ENCODE data around the gene LGALS3.

GRCh38 chr14:55114720-55115119, 14.3 kb upstream of the LGALS3 start:
- TF ChIP-seq USF1 (IDR thresholded peaks at IDR 0.05) (no peak), EP300 (IDR thresholded peaks at IDR 0.05; ENCODE audit: borderline replicate concordance) (no peak), RAD21 (IDR thresholded peaks at IDR 0.05; ENCODE audit: low read depth) (no peak), REST (IDR thresholded peaks at IDR 0.05; ENCODE audit: low read depth) (no peak), YY1 (IDR thresholded peaks at IDR 0.05; ENCODE audit: low read depth) (no peak), CEBPB (IDR thresholded peaks at IDR 0.05) (no peak), ZBTB7A (IDR thresholded peaks at IDR 0.05; ENCODE audit: low read depth) (no peak)
- TF ChIP-seq, protein P1, sequence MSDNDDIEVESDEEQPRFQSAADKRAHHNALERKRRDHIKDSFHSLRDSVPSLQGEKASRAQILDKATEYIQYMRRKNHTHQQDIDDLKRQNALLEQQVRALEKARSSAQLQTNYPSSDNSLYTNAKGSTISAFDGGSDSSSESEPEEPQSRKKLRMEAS (IDR thresholded peaks at IDR 0.05): no peak

Measured in Ishikawa (cell line).